GM19467 (cell line): ENCODE results near the gene OR51S1.
"Not testable (repeated sequence)": the region's sequence is repeated elsewhere in the genome, so short reads cannot be mapped to it uniquely, and the experiment has no call there.

Experiments
- ATAC-seq: cut with Tn5 transposase; IDR thresholded peaks from one replicate; pipeline ENCODE4 v1.9.1; 2021; ENCODE audit warnings: mild to moderate bottlenecking, moderate library complexity; ENCODE audit not compliant: unreplicated experiment

The OR51S1 gene

DNA sequence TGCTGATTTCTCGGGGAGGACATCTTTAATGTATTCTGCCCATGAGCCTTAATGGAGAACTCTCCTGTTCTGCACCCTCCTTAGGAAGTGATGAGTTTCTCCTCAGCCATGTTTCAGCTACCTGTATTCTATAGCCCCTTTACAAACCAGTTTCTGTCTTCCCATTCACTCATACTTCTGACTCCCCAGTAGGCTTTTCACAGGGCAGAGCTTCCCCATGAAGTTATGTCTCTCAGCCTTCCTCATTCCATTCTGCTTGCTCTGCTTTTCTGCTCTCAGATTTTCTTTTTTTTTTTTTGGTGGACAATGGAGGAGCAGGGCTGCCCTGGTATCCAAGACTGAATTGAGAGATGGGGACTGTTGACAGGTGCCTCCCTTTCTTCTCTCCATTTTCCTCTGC, 40.5 kb downstream of the OR51S1 start:
- ATAC-seq = no peak

DNA sequence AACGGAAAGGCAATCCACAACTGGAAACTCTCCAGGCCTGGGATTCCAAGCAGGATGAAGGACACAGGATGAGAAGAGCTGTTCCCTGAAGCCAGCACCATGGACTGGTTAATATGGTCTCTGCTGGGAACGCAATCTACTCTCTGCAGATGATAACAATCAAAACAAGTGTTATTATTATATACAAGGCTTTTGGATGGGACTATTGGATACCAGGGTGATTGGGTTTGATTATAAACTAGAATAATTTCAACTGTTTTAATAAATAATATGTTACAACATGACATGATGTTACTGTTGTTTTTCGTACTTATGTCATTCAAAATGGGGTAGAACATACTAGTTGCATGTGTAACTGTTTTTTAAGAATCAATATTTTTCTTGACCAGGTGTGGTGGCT, 44.7 kb downstream of the OR51S1 start, which contains the start of gene OR52R1:
Gene OR52R1, minus strand, starts transcription at position 101 of the 400 bp plus-strand sequence. Its CDS starts 0 bp downstream, at position 101.
- no peak for ATAC-seq

DNA sequence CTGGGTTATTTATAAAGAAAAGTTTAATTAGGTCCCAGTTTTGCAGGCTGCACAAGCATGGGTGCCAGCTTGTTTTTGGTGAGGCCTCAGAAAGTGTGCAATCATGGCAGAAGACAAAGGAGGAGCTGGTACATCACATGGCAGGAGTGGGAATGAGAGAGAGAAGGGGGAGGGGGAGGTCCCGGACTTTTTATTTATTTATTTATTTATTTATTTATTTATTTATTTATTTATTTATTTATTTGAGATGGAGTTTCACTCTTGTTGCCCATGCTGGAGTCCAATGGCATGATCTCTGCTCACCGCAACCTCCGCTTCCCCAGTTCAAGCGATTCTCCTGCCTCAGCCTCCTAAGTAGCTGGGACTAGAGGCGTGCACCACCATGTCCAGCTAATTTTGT, 47.7 kb downstream of the OR51S1 start:
- not testable (repeated sequence) for ATAC-seq

DNA sequence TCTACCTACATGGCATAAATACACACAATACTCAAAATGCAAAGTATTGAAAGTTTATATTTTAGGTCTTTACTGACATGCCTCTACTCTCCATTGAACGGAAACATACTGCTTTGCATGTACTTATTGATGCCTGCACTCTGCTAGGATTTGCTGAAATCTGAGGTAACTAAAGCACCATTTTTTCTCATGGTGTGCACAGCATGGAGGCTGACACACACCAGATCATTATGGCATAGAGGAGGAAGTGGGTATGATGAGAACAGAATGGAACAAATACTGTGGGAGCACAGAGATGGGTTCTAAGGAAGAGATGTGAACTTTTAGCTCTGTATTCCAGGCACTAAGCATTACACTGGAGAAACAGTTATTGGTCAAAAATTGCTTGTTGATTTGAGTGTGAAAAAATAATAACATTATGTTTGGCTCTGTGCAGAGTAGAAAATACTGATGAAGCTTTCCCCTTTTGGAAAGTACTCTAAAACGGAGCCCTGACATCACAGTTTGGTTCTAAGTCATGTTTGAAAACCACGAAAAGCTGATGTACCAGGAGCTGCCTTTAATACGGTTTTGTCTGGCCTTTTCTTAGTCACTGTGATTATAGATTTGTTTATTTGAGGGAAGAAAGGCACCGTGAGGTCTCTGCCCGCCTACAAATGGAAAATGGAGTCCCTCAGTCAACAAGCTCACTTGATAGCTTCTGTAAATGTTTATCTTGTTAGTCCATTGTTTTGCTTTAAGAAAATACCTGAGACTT, 50.4 kb downstream of the OR51S1 start:
- no peak for ATAC-seq
